ENCODE results near the gene NFYA. TPM values are rescaled to one million over a fixed set of nuclear protein-coding genes. Genes with fewer than 3 reads are reported as not detected.
A peak's percentile ranks its signal among the peaks of the same experiment; 100 is the strongest.

The NFYA gene
- total and polyA plus RNA-seq, 9 of the 15 experiments (the other 6 are each of a cell fraction or from before 2014, with no cell fraction given), result 7.3 to 37.1 (median 21.8) TPM

GRCh38 chr6:41071923-41072835 lies 595 bp upstream of the NFYA start, which contains the start of gene OARD1 (continued):
- TF ChIP-seq ZNF12 (CRISPR knock-in tag; IDR thresholded peaks at IDR 0.05) (no peak), RBM39 (optimal IDR thresholded peaks at IDR 0.05; ENCODE audit: low read depth, low read length) (no peak), XRCC3 (IDR thresholded peaks at IDR 0.05) (no peak), SP2 (IDR thresholded peaks at IDR 0.05; ENCODE audit: extremely low read depth, low read depth, low read length, poor library complexity, severe bottlenecking) (peak; percentile 68), PML (IDR thresholded peaks at IDR 0.05; ENCODE audit: low read length) (peak; percentile 85), SREBF1 (IDR thresholded peaks at IDR 0.05; ENCODE audit: borderline replicate concordance, low read depth, low read length) (no peak), SREBF2 (CRISPR knock-in tag; IDR thresholded peaks at IDR 0.05) (0 out of 2 replicates have a peak, but pooled peaks have one; percentile 80), PPARD (CRISPR knock-in tag; IDR thresholded peaks at IDR 0.05) (no peak)
- TF ChIP-seq, protein P1, sequence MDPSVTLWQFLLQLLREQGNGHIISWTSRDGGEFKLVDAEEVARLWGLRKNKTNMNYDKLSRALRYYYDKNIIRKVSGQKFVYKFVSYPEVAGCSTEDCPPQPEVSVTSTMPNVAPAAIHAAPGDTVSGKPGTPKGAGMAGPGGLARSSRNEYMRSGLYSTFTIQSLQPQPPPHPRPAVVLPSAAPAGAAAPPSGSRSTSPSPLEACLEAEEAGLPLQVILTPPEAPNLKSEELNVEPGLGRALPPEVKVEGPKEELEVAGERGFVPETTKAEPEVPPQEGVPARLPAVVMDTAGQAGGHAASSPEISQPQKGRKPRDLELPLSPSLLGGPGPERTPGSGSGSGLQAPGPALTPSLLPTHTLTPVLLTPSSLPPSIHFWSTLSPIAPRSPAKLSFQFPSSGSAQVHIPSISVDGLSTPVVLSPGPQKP (CRISPR knock-in tag; IDR thresholded peaks at IDR 0.05), result no peak

All from K562 (cell line).